HL-60 (cell line): ENCODE data around the gene MOB3B.

Source experiments
- DNase-seq, 2 experiments: peaks; one replicate each; pipeline ENCODE4 v3.0.0-alpha.2; 2010 to 2020; ENCODE audit warnings: low read depth in 1 of 2, low spot score in 1 of 2
- H3K27ac ChIP-seq: fragments of 250-450 bp; sonication (Bioruptor Pico); replicated peaks from 2 replicates; pipeline ENCODE4 v1.5.1; 2020; ENCODE audit warnings: mild to moderate bottlenecking, moderate library complexity
- H3K27me3 ChIP-seq: fragments of 250-450 bp; sonication (Bioruptor Pico); 2 replicates; pipeline ENCODE4 v1.5.1; 2021; ENCODE audit warnings: mild to moderate bottlenecking, moderate library complexity; ENCODE audit not compliant: insufficient read depth, poor library complexity, severe bottlenecking
- H3K4me3 ChIP-seq: replicated peaks from 2 replicates; pipeline ENCODE4 v1.5.1; 2011; ENCODE audit warnings: mild to moderate bottlenecking, control low read depth, low read length; ENCODE audit not compliant: insufficient read depth
- CTCF ChIP-seq: IDR thresholded peaks from one replicate; pipeline ENCODE4 v1.5.1; 2011; ENCODE audit warnings: low read length, control low read depth, inconsistent platforms; ENCODE audit not compliant: insufficient read depth
- GABPA ChIP-seq: IDR thresholded peaks from 2 replicates; pipeline ENCODE4 v1.6.1; 2012; ENCODE audit warnings: low read depth
- POLR2AphosphoS5 ChIP-seq: IDR thresholded peaks from 2 replicates; pipeline ENCODE4 v1.6.1; 2012; ENCODE audit warnings: low read depth
- REST ChIP-seq: IDR thresholded peaks from 2 replicates; pipeline ENCODE4 v1.6.1; 2012; ENCODE audit warnings: low read depth; ENCODE audit not compliant: insufficient replicate concordance
- SPI1 ChIP-seq: IDR thresholded peaks from 2 replicates; pipeline ENCODE4 v1.6.1; 2012; ENCODE audit warnings: low read depth, mild to moderate bottlenecking, borderline replicate concordance

The MOB3B gene

GRCh38 chr9:27333241-27334052 lies 196.2 kb downstream of the MOB3B start:
- Histone ChIP-seq H3K27ac (no peak overlapping the region), H3K27me3 (no peaks in the 10 kb centered on the region), H3K4me3 (no peak overlapping the region)
- DNase-seq: peak; percentile 4 to 21
- TF ChIP-seq GABPA (no peak), POLR2AphosphoS5 (no peak), CTCF (peak; percentile 31), SPI1 (no peak), REST (no peak)

GRCh38 chr9:27331393-27331792 lies 198.2 kb downstream of the MOB3B start:
- no peak overlapping the region for H3K4me3 ChIP-seq
- TF ChIP-seq POLR2AphosphoS5 (no peak), REST (no peak), GABPA (no peak), CTCF (no peak), SPI1 (no peak)
- no peak for DNase-seq
- H3K27ac ChIP-seq: no peak overlapping the region
- H3K27me3 ChIP-seq: no peaks in the 10 kb centered on the region

GRCh38 chr9:27329291-27329690 lies 200.3 kb downstream of the MOB3B start:
- no peak for TF ChIP-seq SPI1
- no peak for TF ChIP-seq REST
- no peak for TF ChIP-seq CTCF
- H3K4me3 ChIP-seq: no peak overlapping the region
- DNase-seq: no peak
- no peaks in the 10 kb centered on the region for H3K27me3 ChIP-seq
- H3K27ac ChIP-seq: no peak overlapping the region
